Upper lobe of left lung (tissue), 6 donors: ENCODE results near the gene CYB5B. TPM values are rescaled to one million over a fixed set of nuclear protein-coding genes. Genes with fewer than 3 reads are reported as not detected.
A peak's percentile ranks its signal among the peaks of the same experiment; 100 is the strongest.

Experiments used
- ATAC-seq, 2 donors: fragments of 200-7000 bp; cut with Tn5 transposase; one replicate each; pipeline ENCODE4 v1.9.1; 2022; ENCODE audit warnings: mild to moderate bottlenecking in 2 of 2, moderate library complexity in 2 of 2; ENCODE audit not compliant: low FRiP score in 2 of 2
- DNase-seq, 2 donors: peaks; one replicate each; pipeline ENCODE4 v3.0.0-alpha.2; 2019 to 2020
- H3K27ac ChIP-seq, 4 donors: fragments of 200-600 bp; sonication (generic); one replicate each; pipeline ENCODE4 v1.5.1; 2016 to 2019
- H3K27me3 ChIP-seq, 4 donors: fragments of 200-600 bp; sonication (generic); one replicate each; pipeline ENCODE4 v1.5.1; 2017 to 2019
- H3K36me3 ChIP-seq, 4 donors: fragments of 200-600 bp; sonication (generic); one replicate each; pipeline ENCODE4 v1.5.1; 2016 to 2019
- H3K4me1 ChIP-seq, 4 donors: fragments of 200-600 bp; sonication (generic); one replicate each; pipeline ENCODE4 v1.5.1; 2018 to 2019
- H3K4me3 ChIP-seq, 4 donors: fragments of 200-600 bp; sonication (generic); one replicate each; pipeline ENCODE4 v1.5.1; 2017 to 2019; ENCODE audit warnings: mild to moderate bottlenecking in 2 of 4, moderate library complexity in 1 of 4
- H3K9me3 ChIP-seq, 4 donors: fragments of 200-600 bp; sonication (generic); one replicate each; pipeline ENCODE4 v1.5.1; 2018 to 2019
- EP300 ChIP-seq, 4 donors: sonication (generic); formaldehyde crosslinking; IDR thresholded peaks; one replicate each; pipeline ENCODE4 v1.5.1; 2017; ENCODE audit warnings: antibody characterized with exemption in 4 of 4, control low read depth in 2 of 4
- POLR2A ChIP-seq, 4 donors: fragments of 450-650 bp; IDR thresholded peaks; one replicate each; pipeline ENCODE4 v1.5.1; 2016 to 2017; ENCODE audit warnings: antibody characterized with exemption in 4 of 4, mild to moderate bottlenecking in 2 of 4
- POLR2AphosphoS5 ChIP-seq, 2 donors: sonication (generic); formaldehyde crosslinking; IDR thresholded peaks; one replicate each; pipeline ENCODE4 v1.5.1; 2017; ENCODE audit warnings: antibody characterized with exemption in 2 of 2
- WGBS, 2 donors: methylation state at CpG; one replicate each; pipeline ENCODE4 v1.1.5; 2017 to 2018; 5-methylcytosine and 5-hydroxymethylcytosine counted together
- total RNA-seq, 6 donors: library from RNA; depleted of rRNA in 4 of 6; stranded (reverse); fragments of >200 nt in 4 of 6; gene quantifications; one replicate each; pipeline versions ENCODE4 v1.1.0 to v1.2.1, GENCODE V29; 2016 to 2021
- TF ChIP-seq, protein P1 (sequence below), 6 experiments: fragments of 450-650 bp in 4 of 6; fragments of 200-600 bp in 2 of 6; sonication (generic) in 2 of 6; IDR thresholded peaks; one replicate each; pipeline ENCODE4 v1.5.1; 2016 to 2019; ENCODE audit warnings: antibody characterized with exemption in 6 of 6
- donor health status: DM: no; HTN: no; CAD: no; lungs with moderate emphysema.
- donor health status: DM: no; HTN: yes; CAD: no; lungs with severe emphysema.

Gene CYB5B, protein sequence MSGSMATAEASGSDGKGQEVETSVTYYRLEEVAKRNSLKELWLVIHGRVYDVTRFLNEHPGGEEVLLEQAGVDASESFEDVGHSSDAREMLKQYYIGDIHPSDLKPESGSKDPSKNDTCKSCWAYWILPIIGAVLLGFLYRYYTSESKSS
- 10 to 100 TPM; 25.2 to 93.1 (median 69.4) TPM for total RNA-seq

DNA sequence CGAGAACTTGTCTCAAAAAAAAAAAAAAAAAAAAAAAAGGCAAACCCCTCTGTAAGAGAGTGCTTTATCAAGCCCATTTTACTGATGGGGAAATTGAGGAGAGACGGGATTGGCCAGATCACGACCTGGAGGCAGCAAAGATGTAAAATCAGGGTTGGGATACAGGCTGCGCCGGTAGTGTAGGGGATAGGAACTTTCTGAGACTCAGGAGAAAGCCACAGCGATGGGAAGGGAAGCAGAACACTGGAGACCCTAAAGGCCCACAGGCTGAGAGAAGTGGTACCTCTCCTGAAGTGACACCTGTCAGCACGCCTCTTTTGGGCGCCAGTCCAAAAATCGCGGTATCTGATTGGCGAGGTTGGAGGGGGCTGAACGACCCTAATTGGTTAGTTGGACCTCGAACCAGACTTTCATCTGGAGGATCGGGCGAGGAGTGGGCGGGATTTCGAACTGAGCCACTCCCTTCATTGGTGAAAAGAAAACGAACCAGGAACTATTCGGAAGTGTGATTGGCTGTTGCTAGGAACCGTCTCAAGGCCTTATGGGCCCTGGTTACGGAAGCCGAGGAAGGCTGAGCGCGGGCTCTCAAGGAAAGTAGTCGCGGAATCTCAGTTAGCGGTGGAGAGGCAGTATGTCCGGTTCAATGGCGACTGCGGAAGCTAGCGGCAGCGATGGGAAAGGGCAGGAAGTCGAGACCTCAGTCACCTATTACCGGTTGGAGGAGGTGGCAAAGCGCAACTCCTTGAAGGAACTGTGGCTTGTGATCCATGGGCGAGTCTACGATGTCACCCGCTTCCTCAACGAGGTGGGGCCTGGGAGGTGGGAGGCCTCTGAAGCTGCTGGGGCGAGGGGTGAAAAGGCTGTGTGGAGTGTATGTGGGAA, at the start of gene CYB5B:
Gene CYB5B (plus strand): TSS at position 567 of the 882 bp plus-strand sequence. CDS start 65 bp downstream, at position 632.
- 3 to 5% methylated on average over 39 to 40 of the region's 40 CpGs for WGBS, 2 donors
- ATAC-seq (peak; percentile 99 to 100), DNase-seq (peak; percentile 11 to 97)
- Histone ChIP-seq H3K36me3 (peaks cover 0 to 22% (median 18%) of the 10 kb centered on the region in 4 donors), H3K4me3 (peak within 1 kb of the TSS; percentile 64 to 94 (median 72)), H3K9me3 (no peaks in the 10 kb centered on the region), H3K27ac (peak within 1 kb of the TSS; percentile 80 to 92 (median 84)), H3K4me1 (peaks cover 7 to 18% (median 14%) of the 10 kb centered on the region in 4 donors), H3K27me3 (no peaks in the 10 kb centered on the region)
- TF ChIP-seq EP300 (IDR thresholded peaks at IDR 0.05) (no peak), POLR2A (IDR thresholded peaks at IDR 0.05) (peak in 3 of 4 donors; percentile 64 to 86 (median 67)), POLR2AphosphoS5 (IDR thresholded peaks at IDR 0.05) (peak; percentile 94)
- TF ChIP-seq, protein P1, sequence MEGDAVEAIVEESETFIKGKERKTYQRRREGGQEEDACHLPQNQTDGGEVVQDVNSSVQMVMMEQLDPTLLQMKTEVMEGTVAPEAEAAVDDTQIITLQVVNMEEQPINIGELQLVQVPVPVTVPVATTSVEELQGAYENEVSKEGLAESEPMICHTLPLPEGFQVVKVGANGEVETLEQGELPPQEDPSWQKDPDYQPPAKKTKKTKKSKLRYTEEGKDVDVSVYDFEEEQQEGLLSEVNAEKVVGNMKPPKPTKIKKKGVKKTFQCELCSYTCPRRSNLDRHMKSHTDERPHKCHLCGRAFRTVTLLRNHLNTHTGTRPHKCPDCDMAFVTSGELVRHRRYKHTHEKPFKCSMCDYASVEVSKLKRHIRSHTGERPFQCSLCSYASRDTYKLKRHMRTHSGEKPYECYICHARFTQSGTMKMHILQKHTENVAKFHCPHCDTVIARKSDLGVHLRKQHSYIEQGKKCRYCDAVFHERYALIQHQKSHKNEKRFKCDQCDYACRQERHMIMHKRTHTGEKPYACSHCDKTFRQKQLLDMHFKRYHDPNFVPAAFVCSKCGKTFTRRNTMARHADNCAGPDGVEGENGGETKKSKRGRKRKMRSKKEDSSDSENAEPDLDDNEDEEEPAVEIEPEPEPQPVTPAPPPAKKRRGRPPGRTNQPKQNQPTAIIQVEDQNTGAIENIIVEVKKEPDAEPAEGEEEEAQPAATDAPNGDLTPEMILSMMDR (IDR thresholded peaks at IDR 0.05): peak in 1 of 6 experiments; percentile 50

DNA sequence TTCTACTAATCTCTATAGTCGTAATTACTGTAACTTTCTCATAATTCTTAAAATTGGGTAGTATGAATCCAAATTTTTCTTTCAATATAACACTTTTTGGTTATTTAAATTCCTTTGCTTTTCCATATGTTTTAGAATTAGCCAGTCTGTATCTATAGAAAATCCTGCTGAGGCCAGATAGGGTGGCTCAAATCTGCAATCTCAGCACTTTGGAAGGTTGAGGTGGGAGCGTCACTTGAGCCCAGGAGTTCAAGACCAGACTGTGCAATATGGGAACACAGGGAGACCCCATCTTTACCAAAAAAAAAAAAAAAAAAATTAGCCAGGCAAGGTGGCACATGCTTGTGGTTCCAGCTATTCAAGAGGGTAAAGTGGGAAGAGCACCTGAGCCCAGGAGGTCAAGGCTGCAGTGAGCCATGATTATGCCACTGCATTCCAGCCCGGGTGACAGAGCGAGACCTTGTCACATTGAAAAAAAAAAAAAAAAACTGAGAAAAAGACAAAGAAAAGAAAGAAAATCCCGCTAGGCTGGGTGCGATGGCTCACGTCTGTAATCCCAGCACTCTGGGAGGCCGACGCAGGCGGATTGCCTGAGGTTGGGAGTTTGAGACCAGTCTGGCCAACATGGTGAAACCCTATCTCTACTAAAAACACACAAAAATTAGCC, 47.9 kb upstream of the CYB5B start:
- no peak for ATAC-seq
- TF ChIP-seq POLR2AphosphoS5 (IDR thresholded peaks at IDR 0.05): no peak
- TF ChIP-seq POLR2A (IDR thresholded peaks at IDR 0.05): no peak
- TF ChIP-seq EP300 (IDR thresholded peaks at IDR 0.05): no peak
- TF ChIP-seq, protein P1 (IDR thresholded peaks at IDR 0.05): no peak
- DNase-seq: no peak
- Histone ChIP-seq H3K9me3 (no peaks in the 10 kb centered on the region), H3K4me1 (peaks cover 0 to 5% (median 2%) of the 10 kb centered on the region in 4 donors), H3K36me3 (peaks cover 0 to 57% (median 24%) of the 10 kb centered on the region in 4 donors), H3K27me3 (no peaks in the 10 kb centered on the region), H3K27ac (no peak overlapping the region), H3K4me3 (no peak overlapping the region)
- WGBS, 2 donors: 95 to 98% methylated on average over 10 of the region's 10 CpGs

DNA sequence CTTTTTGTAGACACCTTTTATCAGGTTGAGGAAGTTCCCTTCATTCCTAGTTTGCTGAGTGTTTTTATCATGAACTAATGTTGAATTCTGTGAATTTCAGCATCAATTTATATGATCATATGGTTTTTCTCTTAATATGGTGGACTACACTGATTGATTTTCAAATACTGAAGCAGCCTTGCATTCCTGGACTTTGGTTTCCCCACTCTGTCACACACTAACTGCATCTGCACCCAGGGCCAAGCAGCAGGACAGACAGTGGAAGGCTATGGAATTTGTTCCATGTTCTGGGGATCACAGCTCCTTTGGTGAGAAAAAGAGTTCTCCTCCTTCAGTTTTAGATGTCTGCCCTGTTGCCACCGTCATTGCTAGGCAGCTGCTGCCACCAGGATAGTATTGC, 46.4 kb upstream of the CYB5B start:
- WGBS, 2 donors: 82 to 100% methylated on average over 1 of the region's 1 CpG

DNA sequence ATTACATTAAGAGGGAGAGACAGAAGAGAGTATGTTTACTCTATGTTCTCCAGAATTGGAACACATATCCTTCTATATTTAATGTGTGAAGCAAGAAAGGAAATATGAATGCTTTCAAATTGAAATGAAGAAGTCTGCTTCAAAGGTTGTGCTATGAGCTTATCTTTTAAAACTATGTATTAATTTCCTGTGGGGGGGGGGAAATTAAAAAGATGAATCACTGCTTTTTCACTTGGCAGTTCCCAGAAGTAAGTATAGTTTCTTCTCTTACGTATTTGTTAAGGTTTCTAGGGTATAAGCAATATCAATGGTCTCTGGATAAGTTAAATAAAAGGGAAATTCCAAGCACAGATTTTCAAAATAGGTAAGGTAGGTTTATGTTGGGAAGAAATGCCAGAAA, 45.7 kb upstream of the CYB5B start:
- ATAC-seq: no peak
- TF ChIP-seq, protein P1 (IDR thresholded peaks at IDR 0.05): no peak
- TF ChIP-seq POLR2AphosphoS5 (IDR thresholded peaks at IDR 0.05) (no peak), EP300 (IDR thresholded peaks at IDR 0.05) (no peak), POLR2A (IDR thresholded peaks at IDR 0.05) (no peak)
- peaks cover 7 to 68% (median 29%) of the 10 kb centered on the region in 4 donors for H3K36me3 ChIP-seq

More for the DNA sequence above, 46.4 kb upstream of the CYB5B start:
- ATAC-seq (no peak), DNase-seq (no peak)
- Histone ChIP-seq H3K27me3 (no peaks in the 10 kb centered on the region), H3K27ac (peak overlapping the region in 1 of 4 donors; percentile 53), H3K4me3 (no peak overlapping the region), H3K9me3 (no peaks in the 10 kb centered on the region), H3K4me1 (peaks cover 0 to 12% (median 5%) of the 10 kb centered on the region in 4 donors), H3K36me3 (peaks cover 2 to 61% (median 25%) of the 10 kb centered on the region in 4 donors)
- TF ChIP-seq POLR2AphosphoS5 (IDR thresholded peaks at IDR 0.05) (no peak), EP300 (IDR thresholded peaks at IDR 0.05) (no peak), POLR2A (IDR thresholded peaks at IDR 0.05) (no peak)
- TF ChIP-seq, protein P1 (IDR thresholded peaks at IDR 0.05): no peak

More for the DNA sequence above, 45.7 kb upstream of the CYB5B start:
- no peak for DNase-seq
- Histone ChIP-seq H3K9me3 (no peaks in the 10 kb centered on the region), H3K4me3 (no peak overlapping the region), H3K27me3 (no peaks in the 10 kb centered on the region), H3K4me1 (peaks cover under 1 to 15% (median 5%) of the 10 kb centered on the region in 4 donors), H3K27ac (peak overlapping the region in 1 of 4 donors; percentile 53)
- WGBS, 2 donors: 55 to 76% methylated on average over 1 of the region's 1 CpG
